ENCODE results near the gene SLC38A10. TPM values are rescaled to one million over a fixed set of nuclear protein-coding genes. Genes with fewer than 3 reads are reported as not detected.

SLC38A10 gene
- total RNA-seq, 4 donors from 2014 or later, result 126 to 206 (median 169) TPM

- TF ChIP-seq CTCF (IDR thresholded peaks at IDR 0.05), result peak in 5 of 6 experiments; percentile 20 to 67 (median 60)
- no peak for TF ChIP-seq POLR2A (IDR thresholded peaks at IDR 0.05)
- peak in 2 of 3 donors; percentile 86 to 88 for DNase-seq
- H3K27me3 ChIP-seq, result no peaks in the 10 kb centered on the region
- H3K4me3 ChIP-seq, result no peak overlapping the region
- H3K4me1 ChIP-seq, result peaks cover 0 to 56% (median 5%) of the 10 kb centered on the region in 4 donors
- no peaks in the 10 kb centered on the region for H3K9me3 ChIP-seq
- peak overlapping the region; percentile 4 to 49 (median 18) for H3K27ac ChIP-seq
- H3K36me3 ChIP-seq, result peaks cover 0 to 45% (median 0%) of the 10 kb centered on the region in 3 donors
These were observed 40.0 kb downstream of the SLC38A10 start for GRCh38 chr17:81254955-81255717.

DNA sequence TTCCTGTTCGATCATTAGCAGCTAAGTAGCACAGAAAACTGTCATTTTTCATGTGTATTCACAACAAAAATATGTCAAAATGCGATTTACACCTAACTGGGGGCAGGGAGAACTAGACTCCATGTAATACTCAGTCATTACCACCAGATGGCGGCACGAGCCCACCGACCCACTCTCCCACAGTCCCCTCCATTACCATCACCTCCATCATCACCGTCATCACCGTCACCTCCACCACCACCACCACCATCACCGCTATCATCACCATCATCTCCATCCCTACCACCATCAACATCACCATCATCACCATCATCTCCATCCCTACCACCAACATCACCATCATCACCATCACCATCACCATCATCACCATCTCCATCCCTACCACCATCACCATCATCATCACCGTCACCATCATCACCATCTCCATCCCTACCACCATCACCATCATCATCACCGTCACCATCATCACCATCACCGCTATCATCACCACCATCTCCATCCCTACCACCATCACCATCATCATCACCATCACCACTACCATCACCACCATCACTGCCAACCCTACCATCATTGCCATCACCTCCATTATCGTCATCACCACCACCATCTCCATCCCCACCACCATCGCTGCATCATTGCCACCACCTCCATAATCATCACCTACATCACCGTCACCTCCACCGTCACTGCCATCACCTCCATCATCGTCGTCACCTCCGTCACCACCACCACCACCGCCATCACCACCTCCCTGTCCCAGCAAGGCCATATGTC is 41.6 kb downstream of the SLC38A10 start:
- Histone ChIP-seq H3K27me3 (no peaks in the 10 kb centered on the region), H3K4me3 (no peak overlapping the region), H3K36me3 (peaks cover 0 to 33% (median 0%) of the 10 kb centered on the region in 3 donors), H3K4me1 (peaks cover 0 to 58% (median 3%) of the 10 kb centered on the region in 4 donors), H3K9me3 (no peaks in the 10 kb centered on the region), H3K27ac (no peak overlapping the region)
- TF ChIP-seq CTCF (IDR thresholded peaks at IDR 0.05) (peak; percentile 72 to 95 (median 84)), POLR2A (IDR thresholded peaks at IDR 0.05) (no peak)
- peak in 2 of 3 donors; percentile 47 to 73 for DNase-seq

DNA sequence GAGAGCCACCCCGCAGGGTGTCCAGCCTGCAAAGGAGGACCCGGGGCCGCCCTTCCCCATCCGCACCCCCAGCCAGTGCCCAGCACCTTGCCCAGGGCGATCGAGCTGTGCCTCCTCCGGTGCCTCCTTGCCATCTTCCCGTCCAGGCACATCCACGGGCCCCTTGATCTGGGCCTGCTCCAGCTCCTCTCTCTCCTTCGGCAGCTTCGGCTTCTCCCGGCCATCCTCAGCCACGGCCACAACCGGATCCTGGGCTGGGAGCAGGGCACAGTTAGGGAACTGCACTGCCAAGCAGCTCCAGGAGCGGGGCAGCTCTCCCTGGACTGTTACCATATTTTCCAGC is 42.1 kb downstream of the SLC38A10 start:
- no peak overlapping the region for H3K27ac ChIP-seq
- peaks cover 0 to 58% (median 3%) of the 10 kb centered on the region in 4 donors for H3K4me1 ChIP-seq

DNA sequence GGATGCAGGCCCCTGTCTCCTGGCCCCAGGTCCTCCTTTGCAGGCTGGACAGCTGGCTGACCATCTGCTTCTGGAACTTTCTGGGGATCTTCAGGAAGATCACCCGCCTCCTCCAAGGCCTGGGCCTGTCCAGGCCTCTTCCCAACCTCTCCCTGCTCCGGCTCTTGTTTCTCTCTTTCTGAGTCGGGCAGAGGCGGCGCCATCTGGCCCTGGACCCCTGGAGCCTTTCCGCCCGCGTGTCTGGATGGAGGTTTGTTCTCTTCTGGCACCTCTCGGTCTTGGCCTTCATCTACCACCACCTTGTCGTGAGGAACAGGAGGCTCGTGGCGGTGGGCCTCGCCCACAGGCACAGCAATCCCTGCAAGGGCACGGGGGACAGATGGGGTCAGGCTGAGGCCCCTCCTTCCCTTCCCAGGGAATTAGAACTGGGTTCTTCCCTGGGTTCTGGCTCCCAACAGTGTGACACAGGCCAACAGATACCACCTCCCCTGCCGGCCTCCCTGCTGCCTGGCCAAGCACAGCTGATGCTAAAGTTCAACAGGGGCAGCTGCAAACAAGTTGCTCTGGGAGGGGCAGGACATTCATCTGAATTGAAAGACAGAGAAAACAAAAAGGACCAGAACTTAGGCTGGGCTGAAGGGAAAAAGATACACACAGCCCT is 42.7 kb downstream of the SLC38A10 start:
- H3K4me1 ChIP-seq, result peaks cover 0 to 58% (median 3%) of the 10 kb centered on the region in 4 donors
- no peaks in the 10 kb centered on the region for H3K9me3 ChIP-seq
- H3K27ac ChIP-seq, result peak overlapping the region in 3 of 4 donors; percentile 5 to 73 (median 61)
- H3K4me3 ChIP-seq, result no peak overlapping the region
- DNase-seq, result no peak
- no peak for TF ChIP-seq POLR2A (IDR thresholded peaks at IDR 0.05)
- TF ChIP-seq CTCF (IDR thresholded peaks at IDR 0.05), result no peak
- H3K27me3 ChIP-seq, result no peaks in the 10 kb centered on the region
- H3K36me3 ChIP-seq, result peaks cover 0 to 22% (median 0%) of the 10 kb centered on the region in 3 donors

More for the DNA sequence above, 42.1 kb downstream of the SLC38A10 start:
- H3K27me3 ChIP-seq, result no peaks in the 10 kb centered on the region
- H3K4me3 ChIP-seq, result no peak overlapping the region
- TF ChIP-seq CTCF (IDR thresholded peaks at IDR 0.05) (no peak), POLR2A (IDR thresholded peaks at IDR 0.05) (no peak)
- DNase-seq, result no peak
- H3K9me3 ChIP-seq, result no peaks in the 10 kb centered on the region
- H3K36me3 ChIP-seq, result peaks cover 0 to 27% (median 0%) of the 10 kb centered on the region in 3 donors

GRCh38 chr17:81251709-81252301 is 43.3 kb downstream of the SLC38A10 start:
- H3K4me3 ChIP-seq, result no peak overlapping the region
- H3K4me1 ChIP-seq, result peaks cover 0 to 55% (median 3%) of the 10 kb centered on the region in 4 donors
- peaks cover 0 to 16% (median 0%) of the 10 kb centered on the region in 3 donors for H3K36me3 ChIP-seq
- H3K9me3 ChIP-seq, result no peaks in the 10 kb centered on the region
- no peaks in the 10 kb centered on the region for H3K27me3 ChIP-seq
- DNase-seq, result peak in 2 of 3 donors; percentile 65 to 73
- peak overlapping the region in 3 of 4 donors; percentile 5 to 73 (median 61) for H3K27ac ChIP-seq
- TF ChIP-seq POLR2A (IDR thresholded peaks at IDR 0.05) (no peak), CTCF (IDR thresholded peaks at IDR 0.05) (no peak)
